Heart left ventricle (tissue), 16 donors: ENCODE data around the gene FAM131A. TPM values are rescaled to one million over a fixed set of nuclear protein-coding genes. Genes with fewer than 3 reads are reported as not detected.

Experiments
- ATAC-seq, 4 donors: fragments of 200-7000 bp; cut with Tn5 transposase; one replicate each; pipeline ENCODE4 v1.9.1; 2020 to 2022; ENCODE audit warnings: moderate library complexity in 4 of 4, mild to moderate bottlenecking in 3 of 4, moderate number of reproducible peaks in 1 of 4
- DNase-seq, 5 donors: peaks; one replicate each; pipeline ENCODE4 v3.0.0-alpha.2; 2020
- H3K27ac ChIP-seq, 12 donors: fragments of 200-600 bp; sonication (generic) in 4 of 12; one replicate each; pipeline versions ENCODE4 v1.5.0 to v1.8.0; 2016 to 2022; ENCODE audit warnings: mild to moderate bottlenecking in 2 of 12
- H3K27me3 ChIP-seq, 9 donors: fragments of 200-600 bp; sonication (generic) in 2 of 9; one replicate each; pipeline versions ENCODE4 v1.5.1 to v1.8.0; 2016 to 2022; ENCODE audit warnings: mild to moderate bottlenecking in 3 of 9
- H3K36me3 ChIP-seq, 9 donors: fragments of 200-600 bp; sonication (generic) in 2 of 9; one replicate each; pipeline versions ENCODE4 v1.5.0 to v1.8.0; 2018 to 2022; ENCODE audit warnings: mild to moderate bottlenecking in 2 of 9
- H3K4me1 ChIP-seq, 12 donors: fragments of 200-600 bp; sonication (generic) in 4 of 12; one replicate each; pipeline versions ENCODE4 v1.5.0 to v1.8.0; 2016 to 2022; ENCODE audit warnings: mild to moderate bottlenecking in 3 of 12
- H3K4me3 ChIP-seq, 12 donors: fragments of 200-600 bp; sonication (generic) in 4 of 12; one replicate each; pipeline versions ENCODE4 v1.5.0 to v1.8.0; 2017 to 2022; ENCODE audit warnings: mild to moderate bottlenecking in 9 of 12, moderate library complexity in 4 of 12
- H3K9me3 ChIP-seq, 12 donors: fragments of 200-600 bp; sonication (generic) in 4 of 12; one replicate each; pipeline versions ENCODE4 v1.5.0 to v1.8.0; 2016 to 2022; ENCODE audit warnings: mild to moderate bottlenecking in 1 of 12
- POLR2A ChIP-seq, 2 donors: fragments of 450-650 bp; IDR thresholded peaks; one replicate each; pipeline ENCODE4 v1.6.1; 2017; ENCODE audit warnings: antibody characterized with exemption in 2 of 2, mild to moderate bottlenecking in 2 of 2, moderate library complexity in 2 of 2
- WGBS, 4 donors: extraction: QIAGEN DNeasy Blood & Tissue Kit in 2 of 4; methylation state at CpG; one replicate each; pipeline versions ENCODE4 v1.1.5 to v1.1.7; 2013 to 2018; 5-methylcytosine and 5-hydroxymethylcytosine counted together
- intact Hi-C, 10 donors: fragments of 100-400 bp; cut with DNase I; formaldehyde crosslinking; loops; one replicate each; pipeline versions ENCODE4 v1.11.1 to v1.14.2; 2022
- polyA plus RNA-seq, 2 donors: library from polyadenylated mRNA; stranded (reverse); fragments of 200-250 nt; gene quantifications; one replicate each; pipeline ENCODE4 v1.2.3, GENCODE V29; 2013
- total RNA-seq, 9 donors: library from RNA; depleted of rRNA in 2 of 9; stranded (reverse); fragments of >200 nt in 2 of 9; fragmentation: NEBNext Ultra II Directional in 3 of 9; extraction: Animal tissue kit (Norgen Biotek cat#: 25700) in 3 of 9; gene quantifications; one replicate each; pipeline versions ENCODE4 v1.1.0 to v1.2.4, GENCODE V29; 2016 to 2023
- TF ChIP-seq, protein P1 (sequence below), 12 donors: fragments of 200-600 bp; sonication (generic) in 4 of 12; IDR thresholded peaks; one replicate each; pipeline versions ENCODE4 v1.5.0 to v1.8.0; 2018 to 2022; ENCODE audit warnings: antibody characterized with exemption in 12 of 12, mild to moderate bottlenecking in 5 of 12
- donor health status: ischemic (EF 13 %, LVEDD 7.1; RV severe dilation, severe dysfunction).
- donor health status: healthy with polysubstance abuse.
- donor health status: DM: no; HTN: yes; CAD: no.
- donor health status: DM: no; HTN: no; CAD: no.
- donor health status: ischemic (EF 25% LVEDD 6.9; RV normal size, moderate dysfunction).
- donor health status: ischemic (EF 25% LVEDD 5.7; RV mildly dilated, moderate dysfunction).
- donor health status: healthy.
- donor health status: DM: yes; HTN: yes; CAD: no.
- donor health status: ischemic (EF 35%, LVEDD 5.7; RV mildly dilated, moderate dysfunction).
- donor health status: nonischemic (EF 11% LVEDD 7.7; RV severe dilation, severe dysfunction).
- donor health status: DM: yes; HTN: yes; CAD: no.
- donor health status: PGD.
- donor health status: ischemic (EF 29% LVEDD 5.4; RV normal size, mild dysfunction).
- donor health status: nonischemic (EF 23%, LVEDD 6.1; RV moderate dilation, normal function).

The FAM131A gene
- total and polyA plus RNA-seq, 11 donors = 21.9 to 53.2 (median 30.9) TPM

DNA sequence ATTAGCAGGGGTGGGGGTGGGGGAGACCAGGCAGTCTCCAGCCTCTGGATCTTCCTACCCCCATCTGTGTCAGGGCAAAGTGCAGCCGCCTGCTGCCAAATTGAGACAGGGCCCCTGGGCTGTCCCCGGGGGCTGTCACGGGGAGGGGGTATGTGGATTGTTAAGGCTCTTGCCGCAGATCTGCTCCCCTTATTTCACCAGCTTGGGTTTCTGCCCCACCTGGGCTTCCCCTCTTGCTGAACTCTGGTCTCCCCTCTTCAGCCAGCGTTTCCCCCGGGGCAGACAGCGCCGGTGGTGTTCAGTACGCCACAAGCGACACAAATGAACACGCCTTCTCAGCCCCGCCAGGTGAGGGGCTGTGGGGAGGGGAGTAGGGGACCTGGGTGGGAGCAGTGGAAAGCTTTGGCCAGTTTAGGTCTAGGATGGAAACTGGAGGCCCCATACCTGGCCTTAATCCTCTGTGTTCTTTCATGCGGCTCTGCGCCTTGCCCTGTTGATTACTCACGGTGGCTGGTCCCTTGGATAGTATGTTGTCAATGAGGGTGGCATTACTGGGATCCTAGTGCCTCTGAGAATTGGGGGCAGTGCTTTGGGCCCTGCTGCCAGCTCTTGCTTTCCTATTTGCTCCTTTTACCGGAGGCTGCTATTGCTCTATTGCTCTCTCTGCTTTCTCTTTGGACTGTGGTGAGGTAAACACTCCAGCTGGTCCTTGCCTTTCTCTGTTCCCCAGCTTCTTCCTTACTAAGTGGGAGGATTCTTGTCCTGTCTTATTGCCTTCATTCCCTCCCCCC is 21.3 kb upstream of the FAM131A start:
- intact Hi-C loops = loop anchor here in 6 of 10 donors (2.0 to 10.0 kb wide), 6 partner anchors 21 to 141 kb away; partner anchors contain the start of genes FAM131A (in 3 of the 6), ABCF3 (in 2 of the 6), AP2M1 (in 1 of the 6) and CLCN2 (in 1 of the 6)
- Histone ChIP-seq H3K27ac (peak overlapping the region in 11 of 12 donors; percentile 89 to 99 (median 97)), H3K9me3 (no peaks in the 10 kb centered on the region), H3K4me3 (peak overlapping the region; percentile 46 to 92 (median 88)), H3K36me3 (peaks cover 0 to 42% (median 28%) of the 10 kb centered on the region in 9 donors), H3K27me3 (no peaks in the 10 kb centered on the region), H3K4me1 (peaks cover 4 to 60% (median 52%) of the 10 kb centered on the region in 12 donors)
- 26 to 38% (median 33%) methylated on average over 10 to 16 of the region's 16 CpGs for WGBS, 4 donors
- ATAC-seq (no peak), DNase-seq (peak in 2 of 5 donors; percentile 23 to 28)
- TF ChIP-seq, protein P1, sequence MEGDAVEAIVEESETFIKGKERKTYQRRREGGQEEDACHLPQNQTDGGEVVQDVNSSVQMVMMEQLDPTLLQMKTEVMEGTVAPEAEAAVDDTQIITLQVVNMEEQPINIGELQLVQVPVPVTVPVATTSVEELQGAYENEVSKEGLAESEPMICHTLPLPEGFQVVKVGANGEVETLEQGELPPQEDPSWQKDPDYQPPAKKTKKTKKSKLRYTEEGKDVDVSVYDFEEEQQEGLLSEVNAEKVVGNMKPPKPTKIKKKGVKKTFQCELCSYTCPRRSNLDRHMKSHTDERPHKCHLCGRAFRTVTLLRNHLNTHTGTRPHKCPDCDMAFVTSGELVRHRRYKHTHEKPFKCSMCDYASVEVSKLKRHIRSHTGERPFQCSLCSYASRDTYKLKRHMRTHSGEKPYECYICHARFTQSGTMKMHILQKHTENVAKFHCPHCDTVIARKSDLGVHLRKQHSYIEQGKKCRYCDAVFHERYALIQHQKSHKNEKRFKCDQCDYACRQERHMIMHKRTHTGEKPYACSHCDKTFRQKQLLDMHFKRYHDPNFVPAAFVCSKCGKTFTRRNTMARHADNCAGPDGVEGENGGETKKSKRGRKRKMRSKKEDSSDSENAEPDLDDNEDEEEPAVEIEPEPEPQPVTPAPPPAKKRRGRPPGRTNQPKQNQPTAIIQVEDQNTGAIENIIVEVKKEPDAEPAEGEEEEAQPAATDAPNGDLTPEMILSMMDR (IDR thresholded peaks at IDR 0.05) = no peak
- TF ChIP-seq POLR2A (IDR thresholded peaks at IDR 0.05) = no peak

DNA sequence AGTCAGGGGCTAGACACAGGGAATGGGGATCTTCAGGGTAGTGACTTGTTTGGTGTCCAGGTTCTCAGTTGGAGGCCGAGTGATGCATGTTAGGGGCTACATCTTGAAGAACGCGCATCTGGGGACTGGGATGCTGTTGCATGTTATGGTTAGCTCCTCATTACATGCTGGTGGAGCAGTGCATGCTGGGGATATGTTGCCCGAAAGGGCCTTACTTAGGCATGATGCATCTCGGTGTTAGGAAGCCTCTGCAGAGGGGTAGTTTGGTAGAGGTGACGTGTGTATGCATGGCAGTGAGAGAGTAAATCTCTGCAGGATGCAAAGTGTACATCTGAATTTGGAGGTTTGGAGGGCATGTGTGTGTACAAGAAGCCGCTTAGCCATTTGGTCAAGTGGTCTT is 20.6 kb upstream of the FAM131A start:
- peaks cover 4 to 66% (median 54%) of the 10 kb centered on the region in 12 donors for H3K4me1 ChIP-seq

DNA sequence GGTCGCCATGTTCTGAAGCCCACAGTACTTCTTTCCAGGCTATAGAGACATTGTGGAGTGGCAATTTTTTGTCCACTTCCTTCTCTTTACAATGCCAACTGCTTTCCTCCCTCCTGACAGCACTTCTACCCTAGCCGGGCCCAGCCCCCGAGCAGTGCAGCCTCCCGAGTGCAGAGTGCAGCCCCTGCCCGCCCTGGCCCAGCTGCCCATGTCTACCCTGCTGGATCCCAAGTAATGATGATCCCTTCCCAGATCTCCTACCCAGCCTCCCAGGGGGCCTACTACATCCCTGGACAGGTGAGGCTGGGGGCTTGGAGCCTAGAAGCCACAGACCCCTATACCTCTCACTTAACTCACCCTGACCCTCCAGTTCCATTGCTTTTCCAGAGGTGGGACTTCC is 20.2 kb upstream of the FAM131A start:
- TF ChIP-seq, protein P1 (IDR thresholded peaks at IDR 0.05) = no peak
- no peak for TF ChIP-seq POLR2A (IDR thresholded peaks at IDR 0.05)
- Histone ChIP-seq H3K9me3 (no peaks in the 10 kb centered on the region), H3K27me3 (no peaks in the 10 kb centered on the region), H3K36me3 (peaks cover 3 to 53% (median 39%) of the 10 kb centered on the region in 9 donors), H3K4me1 (peaks cover 4 to 70% (median 56%) of the 10 kb centered on the region in 12 donors), H3K27ac (peak overlapping the region in 4 of 12 donors; percentile 8 to 97 (median 92)), H3K4me3 (peak overlapping the region in 5 of 12 donors; percentile 6 to 92 (median 85))
- intact Hi-C loops = loop anchor here in 4 of 10 donors (5.0 to 10.0 kb wide), 4 partner anchors 48 to 142 kb away; partner anchors contain the start of genes ABCF3 (in 2 of the 4), AP2M1 (in 1 of the 4), CLCN2 (in 1 of the 4) and POLR2H (in 1 of the 4)
- no peak for ATAC-seq
- WGBS, 4 donors = 58 to 68% (median 63%) methylated on average over 5 of the region's 5 CpGs
- peak in 1 of 5 donors; percentile 21 for DNase-seq

More for the DNA sequence above, 20.6 kb upstream of the FAM131A start:
- TF ChIP-seq, protein P1 (IDR thresholded peaks at IDR 0.05) = no peak
- TF ChIP-seq POLR2A (IDR thresholded peaks at IDR 0.05) = no peak
- intact Hi-C loops = loop anchor here in 4 of 10 donors (5.0 to 10.0 kb wide), 4 partner anchors 48 to 142 kb away; partner anchors contain the start of genes ABCF3 (in 2 of the 4), AP2M1 (in 1 of the 4), CLCN2 (in 1 of the 4) and POLR2H (in 1 of the 4)
- no peaks in the 10 kb centered on the region for H3K27me3 ChIP-seq
- H3K9me3 ChIP-seq = no peaks in the 10 kb centered on the region
- peak overlapping the region in 7 of 12 donors; percentile 67 to 92 (median 89) for H3K4me3 ChIP-seq
- DNase-seq (peak in 2 of 5 donors; percentile 0 to 7), ATAC-seq (no peak)
- H3K36me3 ChIP-seq = peaks cover under 1 to 49% (median 35%) of the 10 kb centered on the region in 9 donors
- peak overlapping the region in 6 of 12 donors; percentile 89 to 99 (median 96) for H3K27ac ChIP-seq
- 71 to 82% (median 76%) methylated on average over 7 of the region's 7 CpGs for WGBS, 4 donors

- H3K27me3 ChIP-seq = no peaks in the 10 kb centered on the region
- DNase-seq (peak; percentile 96 to 98 (median 96)), ATAC-seq (peak; percentile 90 to 95 (median 92))
- peaks cover 4 to 76% (median 53%) of the 10 kb centered on the region in 12 donors for H3K4me1 ChIP-seq
- TF ChIP-seq, protein P1 (IDR thresholded peaks at IDR 0.05) = peak in 1 of 12 donors; percentile 22
- no peak for TF ChIP-seq POLR2A (IDR thresholded peaks at IDR 0.05)
- no peaks in the 10 kb centered on the region for H3K9me3 ChIP-seq
- peak overlapping the region in 9 of 12 donors; percentile 2 to 48 (median 38) for H3K4me3 ChIP-seq
- 0 to 7% (median 5%) methylated on average over 1 to 4 of the region's 4 CpGs for WGBS, 4 donors
- peaks cover 9 to 82% (median 68%) of the 10 kb centered on the region in 9 donors for H3K36me3 ChIP-seq
- H3K27ac ChIP-seq = peak overlapping the region in 11 of 12 donors; percentile 78 to 93 (median 89)
- intact Hi-C loops = loop anchor here in 2 of 10 donors (2.0 kb wide), 1 partner anchor 15 kb away; no protein-coding TSS in a partner anchor
Observed at GRCh38 chr3:184320104-184320445, 17.3 kb upstream of the FAM131A start.
